H9 (cell line): ENCODE results near the gene TNIK. TPM values are rescaled to one million over a fixed set of nuclear protein-coding genes. Genes with fewer than 3 reads are reported as not detected.

ENCODE experiments used
- DNase-seq: peaks from one replicate; pipeline ENCODE4 v3.0.0-alpha.2; 2017
- H2AFZ ChIP-seq: one replicate; pipeline ENCODE4 v1.6.1; 2013; ENCODE audit warnings: mild to moderate bottlenecking, low read length, control low read depth, moderate library complexity
- H2AK5ac ChIP-seq: 2 replicates; pipeline ENCODE4 v1.6.1; 2013; ENCODE audit warnings: low read length, control low read depth, mixed read lengths; ENCODE audit not compliant: insufficient read length
- H2BK120ac ChIP-seq: one replicate; pipeline ENCODE4 v1.6.1; 2013; ENCODE audit warnings: low read depth, mild to moderate bottlenecking, low read length, control low read depth, inconsistent platforms; ENCODE audit not compliant: poor library complexity, severe bottlenecking
- H2BK12ac ChIP-seq: 2 replicates; pipeline ENCODE4 v1.6.1; 2013; ENCODE audit warnings: low read length, control low read depth, mixed read lengths, low read depth; ENCODE audit not compliant: insufficient read length
- H2BK15ac ChIP-seq: 2 replicates; pipeline ENCODE4 v1.6.1; 2013; ENCODE audit warnings: low read depth, low read length, control low read depth
- H2BK20ac ChIP-seq: one replicate; pipeline ENCODE4 v1.6.1; 2013; ENCODE audit warnings: low read depth, mild to moderate bottlenecking, low read length, control low read depth, inconsistent platforms; ENCODE audit not compliant: poor library complexity, severe bottlenecking
- H2BK5ac ChIP-seq: 2 replicates; pipeline ENCODE4 v1.6.1; 2013; ENCODE audit warnings: low read length, control low read depth, mixed read lengths; ENCODE audit not compliant: insufficient read length
- H3K14ac ChIP-seq: 2 replicates; pipeline ENCODE4 v1.6.1; 2013; ENCODE audit warnings: low read length, control low read depth; ENCODE audit not compliant: insufficient read depth
- H3K18ac ChIP-seq: 2 replicates; pipeline ENCODE4 v1.6.1; 2013; ENCODE audit warnings: low read depth, mild to moderate bottlenecking, mixed read lengths, low read length, control low read depth; ENCODE audit not compliant: insufficient read length
- H3K23ac ChIP-seq: 2 replicates; pipeline ENCODE4 v1.6.1; 2013; ENCODE audit warnings: low read length, control low read depth, mixed read lengths, low read depth; ENCODE audit not compliant: insufficient read length
- H3K23me2 ChIP-seq: 2 replicates; pipeline ENCODE4 v1.6.1; 2013; ENCODE audit warnings: low read depth, mild to moderate bottlenecking, mixed read lengths, low read length, control low read depth; ENCODE audit not compliant: insufficient read length, poor library complexity, severe bottlenecking
- H3K27ac ChIP-seq: 2 replicates; pipeline ENCODE4 v1.5.1; 2013; ENCODE audit warnings: low read length, control low read depth, mixed read lengths, low read depth; ENCODE audit not compliant: insufficient read length
- H3K27me3 ChIP-seq: 2 replicates; pipeline ENCODE4 v1.6.1; 2013; ENCODE audit warnings: low read length, control low read depth, inconsistent platforms; ENCODE audit not compliant: insufficient read depth
- H3K4ac ChIP-seq: 2 replicates; pipeline ENCODE4 v1.6.1; 2013; ENCODE audit warnings: low read depth, mild to moderate bottlenecking, control low read depth, inconsistent platforms, low read length, moderate library complexity
- H3K4me1 ChIP-seq: 2 replicates; pipeline ENCODE4 v1.6.1; 2013; ENCODE audit warnings: low read length, control low read depth, inconsistent platforms; ENCODE audit not compliant: insufficient read depth
- H3K4me2 ChIP-seq: 2 replicates; pipeline ENCODE4 v1.6.1; 2013; ENCODE audit warnings: low read length, control low read depth, mixed read lengths; ENCODE audit not compliant: insufficient read length, insufficient read depth
- H3K56ac ChIP-seq: 2 replicates; pipeline ENCODE4 v1.6.1; 2013; ENCODE audit warnings: low read depth, mild to moderate bottlenecking, mixed read lengths, low read length, control low read depth; ENCODE audit not compliant: insufficient read length
- H3K79me1 ChIP-seq: 2 replicates; pipeline ENCODE4 v1.6.1; 2013; ENCODE audit warnings: low read depth, mild to moderate bottlenecking, moderate library complexity, low read length, control low read depth, inconsistent platforms; ENCODE audit not compliant: insufficient read depth, poor library complexity, severe bottlenecking
- H3K79me2 ChIP-seq: 2 replicates; pipeline ENCODE4 v1.6.1; 2013; ENCODE audit warnings: low read length, control low read depth, inconsistent platforms; ENCODE audit not compliant: insufficient read depth
- H3K9ac ChIP-seq: 2 replicates; pipeline ENCODE4 v1.6.1; 2013; ENCODE audit warnings: low read length, control low read depth, mixed read lengths; ENCODE audit not compliant: insufficient read length; ENCODE audit errors: extremely low read depth
- H3K9me3 ChIP-seq: one replicate; pipeline ENCODE4 v1.6.1; 2013; ENCODE audit warnings: low read depth, low read length, inconsistent platforms; ENCODE audit not compliant: control insufficient read depth
- H3T11ph ChIP-seq: one replicate; pipeline ENCODE4 v1.6.1; 2013; ENCODE audit warnings: mild to moderate bottlenecking, low read length, control low read depth, inconsistent platforms
- H4K20me1 ChIP-seq: one replicate; pipeline ENCODE4 v1.6.1; 2013; ENCODE audit not compliant: control insufficient read depth, insufficient read length, insufficient read depth
- H4K5ac ChIP-seq: 2 replicates; pipeline ENCODE4 v1.6.1; 2013; ENCODE audit warnings: low read depth, mild to moderate bottlenecking, mixed read lengths, low read length, control low read depth; ENCODE audit not compliant: insufficient read length
- H4K8ac ChIP-seq: replicated peaks from 2 replicates; pipeline ENCODE4 v1.6.1; 2013; ENCODE audit warnings: low read length, control low read depth, mixed read lengths, low read depth; ENCODE audit not compliant: insufficient read length
- H4K91ac ChIP-seq: 2 replicates; pipeline ENCODE4 v1.6.1; 2013; ENCODE audit warnings: low read depth, mild to moderate bottlenecking, moderate library complexity, mixed read lengths, low read length, control low read depth; ENCODE audit not compliant: insufficient read length
- H3K27ac Mint-ChIP-seq, 3 experiments: 2 replicates in 2 of 3; 3 replicates in 1 of 3; pipeline ENCODE4 v1.8.0; 2020 to 2021; ENCODE audit warnings: mixed read lengths in 3 of 3, mild to moderate bottlenecking in 1 of 3, moderate library complexity in 1 of 3
- H3K27me3 Mint-ChIP-seq: 2 replicates; pipeline ENCODE4 v1.8.0; 2021; ENCODE audit warnings: low read depth, mild to moderate bottlenecking, moderate library complexity, mixed read lengths
- H3K36me3 Mint-ChIP-seq, 3 experiments: 2 replicates in 2 of 3; 3 replicates in 1 of 3; pipeline ENCODE4 v1.8.0; 2020 to 2021; ENCODE audit warnings: low read depth in 3 of 3, mixed read lengths in 3 of 3; ENCODE audit not compliant: insufficient read depth in 1 of 3
- H3K4me1 Mint-ChIP-seq, 2 experiments: 2 replicates each; pipeline ENCODE4 v1.8.0; 2020; ENCODE audit warnings: mixed read lengths in 2 of 2
- H3K4me3 Mint-ChIP-seq, 2 experiments: 2 replicates in 1 of 2; 3 replicates in 1 of 2; pipeline ENCODE4 v1.8.0; 2020 to 2021; ENCODE audit warnings: mild to moderate bottlenecking in 2 of 2, mixed read lengths in 2 of 2, moderate library complexity in 1 of 2
- H3K9me3 Mint-ChIP-seq, 2 experiments: 2 replicates in 1 of 2; 3 replicates in 1 of 2; pipeline ENCODE4 v1.8.0; 2020; ENCODE audit warnings: mild to moderate bottlenecking in 2 of 2, mixed read lengths in 2 of 2, moderate library complexity in 1 of 2
- CTCF ChIP-seq: fragments of 200-600 bp; sonication (generic); conservative IDR thresholded peaks from 3 replicates; pipeline ENCODE4 v1.8.0; 2021; ENCODE audit warnings: antibody characterized with exemption, mild to moderate bottlenecking
- WGBS: extraction: QIAGEN DNeasy Blood & Tissue Kit; methylation state at CpG from one replicate; pipeline ENCODE4 v1.1.7; 2013; ENCODE audit warnings: missing lambda C conversion rate, low lambda C conversion rate, mixed read lengths; ENCODE audit not compliant: insufficient read length; ENCODE audit errors: extremely low coverage; 5-methylcytosine and 5-hydroxymethylcytosine counted together
- total RNA-seq: library from RNA; stranded (reverse); gene quantifications from 2 replicates; pipeline ENCODE4 v1.2.1, GENCODE V29; 2021

Gene TNIK
- total RNA-seq, 1 experiment from 2014 or later, result 15.9 TPM

- Mint-ChIP-seq H3K27ac (no peak overlapping the region; a peak in 1 of 7 replicates), H3K27me3 (no peaks in the 10 kb centered on the region), H3K9me3 (no peaks in the 10 kb centered on the region), H3K36me3 (peaks cover 0 to 4% (median 0%) of the 10 kb centered on the region in 3 experiments; a peak in 1 of 7 replicates), H3K4me1 (no peaks in the 10 kb centered on the region), H3K4me3 (no peak overlapping the region)
- Histone ChIP-seq H3K56ac (no peak overlapping the region), H3K23ac (no peak overlapping the region), H3K79me2 (peaks cover 4% of the 10 kb centered on the region; the same call in 1 of the 2 replicates), H4K8ac (no peak overlapping the region), H4K20me1 (no peaks in the 10 kb centered on the region), H3K23me2 (no peaks in the 10 kb centered on the region), H3K9me3 (no peaks in the 10 kb centered on the region), H3K27me3 (no peaks in the 10 kb centered on the region), H2AK5ac (no peak overlapping the region), H3K18ac (no peak overlapping the region), H3K9ac (no peak overlapping the region), H4K5ac (no peak overlapping the region), H2BK12ac (no peak overlapping the region), H4K91ac (no peak overlapping the region), H3K4ac (no peak overlapping the region), H2BK20ac (no peak overlapping the region), H3K14ac (no peak overlapping the region), H3K79me1 (no peaks in the 10 kb centered on the region), H2BK15ac (no peak overlapping the region), H2BK5ac (no peak overlapping the region), H3K27ac (no peak overlapping the region), H3K4me2 (no peak overlapping the region), H2AFZ (no peak overlapping the region), H2BK120ac (no peak overlapping the region), H3K4me1 (no peaks in the 10 kb centered on the region), H3T11ph (no peak overlapping the region)
- no peak for DNase-seq
- no peak for TF ChIP-seq CTCF
- WGBS, result no CpG with 5 or more reads among the region's 2 CpGs
Observed at GRCh38 chr3:171363202-171363601, 97.0 kb downstream of the TNIK start.
